ENCODE results near the gene AUNIP. TPM values are rescaled to one million over a fixed set of nuclear protein-coding genes. Genes with fewer than 3 reads are reported as not detected.

The AUNIP gene
- total and polyA plus RNA-seq, 2 donors (not counting 3 experiments of a cell fraction or from before 2014, with no cell fraction given): 1.8 to 4.5 TPM

DNA sequence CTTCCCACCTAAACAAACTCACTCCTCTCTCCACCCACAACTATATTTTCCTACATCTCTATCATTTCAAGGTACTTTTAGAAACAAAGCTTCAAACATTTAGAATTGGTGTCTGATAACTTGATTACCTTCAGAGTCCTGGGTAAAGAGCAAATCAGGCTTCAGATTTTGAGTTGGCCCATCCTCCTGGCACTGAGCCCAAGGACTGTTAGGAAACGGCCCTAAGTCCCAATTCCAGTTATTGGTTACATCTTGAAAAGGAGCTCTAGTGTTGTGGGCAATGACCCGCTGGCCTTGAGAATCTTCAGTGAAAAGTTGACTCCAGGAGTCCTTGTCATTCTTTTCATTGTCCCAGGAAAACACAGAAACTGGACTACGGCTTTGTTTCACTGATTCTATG is 24.4 kb downstream of the AUNIP start:
- POLR2A ChIA-PET: no interaction called here
- TF ChIP-seq POLR2AphosphoS5 (IDR thresholded peaks at IDR 0.05; ENCODE audit: insufficient read depth, low read depth, low read length) (no peak), POLR2A (IDR thresholded peaks at IDR 0.05; ENCODE audit: low read depth, low read length) (no peak), EZH2 (IDR thresholded peaks at IDR 0.05; ENCODE audit: borderline replicate concordance, low read depth, low read length, severe bottlenecking) (no peak), CTCF (IDR thresholded peaks at IDR 0.05; ENCODE audit: extremely low read depth in 1 of 2, insufficient read depth in 1 of 2, low read depth in 1 of 2, low read length in 2 of 2) (no peak), MYC (IDR thresholded peaks at IDR 0.05; ENCODE audit: low read depth, low read length) (no peak), MAX (IDR thresholded peaks at IDR 0.05; ENCODE audit: insufficient read depth, insufficient read length) (no peak), FOS (IDR thresholded peaks at IDR 0.05; ENCODE audit: borderline replicate concordance, insufficient read depth, low read length) (no peak), JUN (IDR thresholded peaks at IDR 0.05; ENCODE audit: borderline replicate concordance, insufficient read depth, insufficient read length, low read depth) (no peak), GATA2 (IDR thresholded peaks at IDR 0.05; ENCODE audit: insufficient read depth, insufficient read length, low read depth, low read length) (no peak)
- BruUV-seq (replicated peaks): no TSS peak
- CTCF ChIA-PET: interaction anchor here (1.0 to 1.2 kb wide), 3 partner anchors 11 to 62 kb away, joined by 3 to 7 read pairs (median 3); no protein-coding TSS in a partner anchor
- FAIRE-seq (no peak), DNase-seq (ENCODE audit: low read depth, low spot score) (no peak)
- no peaks in the 10 kb centered on the region for H3K9me3 ChIP-seq (replicated peaks; ENCODE audit: control insufficient read depth, insufficient read depth, low read length)
- intact Hi-C loops (cut with micrococcal nuclease) (no loop called here), dilution Hi-C loops (cut with MboI; ENCODE audit: extremely low pct_ligation_motif_present, low sequenced_read_pairs) (no loop called here)
- no peaks in the 10 kb centered on the region for H3K27me3 ChIP-seq (ENCODE audit: control insufficient read depth in 2 of 2, insufficient read depth in 2 of 2, low read length in 2 of 2)
- H3K4me1 ChIP-seq (ENCODE audit: control insufficient read depth, extremely low read depth, insufficient read depth, low read length): peaks cover 5% of the 10 kb centered on the region
- peaks cover 11 to 13% of the 10 kb centered on the region in 2 experiments for H3K36me3 ChIP-seq (ENCODE audit: control insufficient read depth in 2 of 2, extremely low read depth in 1 of 2, insufficient read depth in 2 of 2, low read length in 2 of 2)
- H3K27ac ChIP-seq (ENCODE audit: insufficient read depth, low read depth, low read length): no peak overlapping the region
- no peaks in the 10 kb centered on the region for H3K79me2 ChIP-seq (ENCODE audit: control insufficient read depth, insufficient read depth, low read length)
- H2AFZ ChIP-seq (ENCODE audit: low read depth, low read length): no peak overlapping the region
- no peaks in the 10 kb centered on the region for H4K20me1 ChIP-seq (replicated peaks; ENCODE audit: control insufficient read depth, extremely low read depth, insufficient read depth, low read length)
- no peak overlapping the region for H3K9ac ChIP-seq (replicated peaks; ENCODE audit: extremely low read depth, insufficient read depth, low read length)
- H3K4me3 ChIP-seq (replicated peaks in 1 of 3; ENCODE audit: insufficient read depth in 1 of 3, low read depth in 1 of 3, low read length in 3 of 3): no peak overlapping the region
- H3K4me2 ChIP-seq (ENCODE audit: insufficient read depth, low read length): no peak overlapping the region
- no peaks in the 10 kb centered on the region for H3K9me1 ChIP-seq (replicated peaks; ENCODE audit: control insufficient read depth, extremely low read depth, insufficient read depth, low read length)
